Measurements from ENCODE around the gene GCNA. TPM values are rescaled to one million over a fixed set of nuclear protein-coding genes. Genes with fewer than 3 reads are reported as not detected.

Gene GCNA
- total and polyA plus RNA-seq, 2 of the 13 experiments (the other 11 are each of a cell fraction or from before 2014, with no cell fraction given): 0.38 to 0.66 TPM

Other genes with a start within 250 kb of the GCNA start
- gene TAF1, start 212.1 kb upstream of the GCNA start, total RNA-seq (2016; rRNA removed; fragmentation: Illumina TruSeq; extraction: Trizol): 17.7 and 20.2 TPM in 2 replicates
- gene TAF1, start 212.1 kb upstream of the GCNA start, polyA plus RNA-seq (2011; rRNA removed): 8.1 and 9.4 TPM in 2 replicates
- 52.5 and 71.7 TPM in 2 replicates for gene OGT, start 45.3 kb upstream of the GCNA start, total RNA-seq (2016; rRNA removed; fragmentation: Illumina TruSeq; extraction: Trizol)
- gene OGT, start 45.3 kb upstream of the GCNA start, polyA plus RNA-seq (2011; rRNA removed): 463 and 485 TPM in 2 replicates
- gene CXCR3, start 40.1 kb downstream of the GCNA start, total RNA-seq (2016; rRNA removed; fragmentation: Illumina TruSeq; extraction: Trizol): 0.17 and 0.18 TPM in 2 replicates
- gene CXCR3, start 40.1 kb downstream of the GCNA start, polyA plus RNA-seq (2011; rRNA removed): not detected in 2 replicates
- gene CXorf49, start 139.8 kb downstream of the GCNA start, total RNA-seq (2016; rRNA removed; fragmentation: Illumina TruSeq; extraction: Trizol): not detected in 2 replicates
- gene CXorf49, start 139.8 kb downstream of the GCNA start, polyA plus RNA-seq (2011; rRNA removed): not detected in 2 replicates
- gene CXorf49B, start 184.9 kb downstream of the GCNA start, total RNA-seq (2016; rRNA removed; fragmentation: Illumina TruSeq; extraction: Trizol): not detected in 2 replicates
- gene CXorf49B, start 184.9 kb downstream of the GCNA start, polyA plus RNA-seq (2011; rRNA removed): not detected in 2 replicates